Choroid plexus epithelial cell (primary cell): ENCODE measurements around the gene ADGRL3.

ENCODE experiments used
- DNase-seq: peaks from one replicate; pipeline ENCODE4 v3.0.0-alpha.2; 2010; ENCODE audit warnings: low read depth
- H3K4me3 ChIP-seq: 2 replicates; pipeline ENCODE4 v1.5.1; 2011; ENCODE audit warnings: low read depth, mild to moderate bottlenecking, control low read depth, low read length, moderate library complexity
- CTCF ChIP-seq: conservative IDR thresholded peaks from 2 replicates; pipeline ENCODE4 v1.5.1; 2011; ENCODE audit warnings: low read depth, mild to moderate bottlenecking, control low read depth, inconsistent platforms, low read length, moderate library complexity

ADGRL3 gene

GRCh38 chr4:61511716-61512488, 311.8 kb downstream of the ADGRL3 start:
- H3K4me3 ChIP-seq = no peak overlapping the region
- peak; percentile 84 for DNase-seq
- peak; percentile 26 for TF ChIP-seq CTCF

GRCh38 chr4:61514991-61515390, 314.9 kb downstream of the ADGRL3 start:
- no peak for TF ChIP-seq CTCF
- DNase-seq = no peak
- H3K4me3 ChIP-seq = no peak overlapping the region

- no peak overlapping the region for H3K4me3 ChIP-seq
- DNase-seq = no peak
- TF ChIP-seq CTCF = no peak
These were observed 317.0 kb downstream of the ADGRL3 start for GRCh38 chr4:61517144-61517543.

- no peak for TF ChIP-seq CTCF
- peak; percentile 43 for DNase-seq
- no peak overlapping the region for H3K4me3 ChIP-seq
These were observed 320.0 kb downstream of the ADGRL3 start for GRCh38 chr4:61520166-61520565.

GRCh38 chr4:61520681-61521160, 320.6 kb downstream of the ADGRL3 start:
- no peak for TF ChIP-seq CTCF
- peak; percentile 64 for DNase-seq

GRCh38 chr4:61521451-61521850, 321.3 kb downstream of the ADGRL3 start:
- no peak for DNase-seq
- TF ChIP-seq CTCF = no peak
- no peak overlapping the region for H3K4me3 ChIP-seq

More at GRCh38 chr4:61520681-61521160, 320.6 kb downstream of the ADGRL3 start:
- H3K4me3 ChIP-seq = no peak overlapping the region

GRCh38 chr4:61522312-61522711, 322.2 kb downstream of the ADGRL3 start:
- TF ChIP-seq CTCF = no peak
- no peak overlapping the region for H3K4me3 ChIP-seq
- no peak for DNase-seq
